Stimulated activated CD4-positive, alpha-beta T cell treated with anti-CD3 and anti-CD28 coated beads, Interleukin-4, amount 100 ng/mL, for 4 hours (primary cell): Measurements from ENCODE around the gene SLC13A2.
A peak's percentile ranks its signal among the peaks of the same experiment; 100 is the strongest.

Source experiments
- DNase-seq, 2 experiments: peaks; one replicate each; pipeline ENCODE4 v3.0.0-alpha.2; 2020

Gene SLC13A2

GRCh38 chr17:28494445-28495188, 21.2 kb downstream of the SLC13A2 start:
- DNase-seq, result peak; percentile 68 to 80

GRCh38 chr17:28495635-28496034, 22.2 kb downstream of the SLC13A2 start:
- no peak for DNase-seq

- DNase-seq, result no peak
These were observed 24.5 kb downstream of the SLC13A2 start for GRCh38 chr17:28497931-28498330.

- no peak for DNase-seq
These were observed 25.4 kb downstream of the SLC13A2 start for GRCh38 chr17:28498652-28499363.

- DNase-seq, result no peak
These were observed 25.9 kb downstream of the SLC13A2 start for GRCh38 chr17:28499364-28499664.

GRCh38 chr17:28499684-28500357, 26.4 kb downstream of the SLC13A2 start:
- no peak for DNase-seq

- DNase-seq, result no peak
These were observed 27.4 kb downstream of the SLC13A2 start for GRCh38 chr17:28500712-28501379.

GRCh38 chr17:28501421-28502284, 28.2 kb downstream of the SLC13A2 start:
- DNase-seq, result no peak

- no peak for DNase-seq
These were observed 30.0 kb downstream of the SLC13A2 start for GRCh38 chr17:28503420-28503819.

- no peak for DNase-seq
These were observed 32.7 kb downstream of the SLC13A2 start, which contains the start of gene FOXN1 for GRCh38 chr17:28505986-28506665. FOXN1 (plus strand) TSS chr17:28506348; CDS start chr17:28523970, 17,622 bp downstream.

- DNase-seq, result no peak
These were observed 33.5 kb downstream of the SLC13A2 start for GRCh38 chr17:28506763-28507487.

- no peak for DNase-seq
These were observed 34.2 kb downstream of the SLC13A2 start for GRCh38 chr17:28507567-28508203.

GRCh38 chr17:28508211-28508724, 34.8 kb downstream of the SLC13A2 start:
- DNase-seq, result no peak

- no peak for DNase-seq
These were observed 36.3 kb downstream of the SLC13A2 start for GRCh38 chr17:28509789-28510188.

GRCh38 chr17:28511858-28512461, 38.5 kb downstream of the SLC13A2 start:
- no peak for DNase-seq

- DNase-seq, result no peak
These were observed 40.0 kb downstream of the SLC13A2 start for GRCh38 chr17:28513476-28513875.

GRCh38 chr17:28514561-28515002, 41.1 kb downstream of the SLC13A2 start:
- DNase-seq, result no peak

GRCh38 chr17:28515518-28515917, 42.1 kb downstream of the SLC13A2 start:
- no peak for DNase-seq

GRCh38 chr17:28518132-28518531, 44.7 kb downstream of the SLC13A2 start:
- no peak for DNase-seq

GRCh38 chr17:28518578-28518977, 45.1 kb downstream of the SLC13A2 start:
- DNase-seq, result no peak
